Common myeloid progenitor, CD34-positive (primary cell): ENCODE data around the gene ZNF730.
"Not testable (repeated sequence)": the region's sequence is repeated elsewhere in the genome, so short reads cannot be mapped to it uniquely, and the experiment has no call there.

Experiments
- CTCF ChIA-PET: fragments of 350-600 bp; sonication (Branson Sonifier 250); formaldehyde crosslinking; loops from one replicate; lab custom pipeline; 2021; ENCODE audit warnings: antibody characterized with exemption; lab: Charles Lee
- POLR2A ChIA-PET: fragments of 350-600 bp; sonication (Branson Sonifier 250); formaldehyde crosslinking; loops from one replicate; lab custom pipeline; 2021; ENCODE audit warnings: antibody characterized with exemption; lab: Charles Lee
- DNase-seq, 3 donors: peaks; one replicate each; pipeline versions ENCODE4 v3.0.0 to v3.0.0-alpha.2; 2013
- H3K27ac ChIP-seq, 2 experiments: 1 replicate in 1 of 2; 2 replicates in 1 of 2; pipeline ENCODE4 v1.7.0; 2013; ENCODE audit warnings: inconsistent platforms in 2 of 2, low read length in 2 of 2, mild to moderate bottlenecking in 2 of 2, low read depth in 1 of 2, moderate library complexity in 1 of 2; ENCODE audit not compliant: severe bottlenecking in 2 of 2, insufficient read depth in 1 of 2, poor library complexity in 1 of 2
- H3K27me3 ChIP-seq, 5 experiments: replicated peaks in 2 of 5; 1 replicate in 3 of 5; 2 replicates in 2 of 5; pipeline versions ENCODE4 v1.6.1 to v1.7.0; 2013; ENCODE audit warnings: low read length in 4 of 5, mild to moderate bottlenecking in 2 of 5, moderate library complexity in 2 of 5, inconsistent platforms in 1 of 5; ENCODE audit not compliant: insufficient read depth in 5 of 5, control insufficient read depth in 4 of 5
- H3K36me3 ChIP-seq, 4 experiments: 1 replicate in 2 of 4; 2 replicates in 2 of 4; pipeline versions ENCODE4 v1.6.1 to v1.7.0; 2013; ENCODE audit warnings: low read length in 3 of 4, control low read depth in 1 of 4, mild to moderate bottlenecking in 1 of 4; ENCODE audit not compliant: control insufficient read depth in 4 of 4, insufficient read depth in 4 of 4
- H3K4me1 ChIP-seq, 4 experiments: 1 replicate in 3 of 4; 2 replicates in 1 of 4; pipeline versions ENCODE4 v1.6.1 to v1.7.1; 2013; ENCODE audit warnings: low read length in 3 of 4, mild to moderate bottlenecking in 3 of 4, control low read depth in 1 of 4, inconsistent platforms in 1 of 4, moderate library complexity in 1 of 4; ENCODE audit not compliant: control insufficient read depth in 4 of 4, insufficient read depth in 4 of 4; ENCODE audit errors: control extremely low read depth in 1 of 4
- H3K4me3 ChIP-seq, 7 experiments: 1 replicate in 4 of 7; 2 replicates in 3 of 7; pipeline versions ENCODE4 v1.5.1 to v1.7.0; 2013; ENCODE audit warnings: mild to moderate bottlenecking in 7 of 7, low read length in 6 of 7, moderate library complexity in 6 of 7, inconsistent platforms in 2 of 7, low read depth in 2 of 7, control low read depth in 1 of 7; ENCODE audit not compliant: insufficient read depth in 4 of 7, control insufficient read depth in 1 of 7; ENCODE audit errors: extremely low read depth in 1 of 7
- H3K9me3 ChIP-seq, 5 experiments: 1 replicate in 4 of 5; 2 replicates in 1 of 5; pipeline versions ENCODE4 v1.6.1 to v1.7.1; 2013; ENCODE audit warnings: low read length in 4 of 5, mild to moderate bottlenecking in 2 of 5, inconsistent platforms in 1 of 5, low read depth in 1 of 5, moderate library complexity in 1 of 5; ENCODE audit not compliant: control insufficient read depth in 4 of 5, insufficient read depth in 2 of 5; ENCODE audit errors: control extremely low read depth in 1 of 5
- WGBS: methylation state at CpG from one replicate; pipeline ENCODE4 v1.1.5; 2013; ENCODE audit not compliant: insufficient coverage; 5-methylcytosine and 5-hydroxymethylcytosine counted together

ZNF730 gene

DNA sequence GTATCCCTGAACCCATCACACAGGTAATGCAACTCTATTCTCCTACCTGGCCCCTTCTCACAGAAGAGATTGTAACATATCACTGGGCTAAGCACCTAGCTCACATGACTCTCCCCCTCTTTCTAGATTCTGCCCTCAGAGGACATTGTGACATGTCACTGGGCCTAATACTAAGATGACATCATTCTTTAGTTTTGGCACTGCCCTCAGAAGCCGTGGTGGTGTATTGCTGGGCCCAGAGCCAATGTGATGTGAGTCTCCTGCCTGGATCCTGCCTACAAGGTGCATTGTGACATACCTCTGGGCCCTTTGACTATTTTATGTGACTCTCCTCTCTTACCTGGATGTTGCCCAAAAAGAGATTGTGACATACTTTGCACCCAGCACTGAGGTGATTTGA, 21.4 kb upstream of the ZNF730 start:
- DNase-seq, result no peak
- Histone ChIP-seq H3K4me1 (no peaks in the 10 kb centered on the region), H3K4me3 (no peak overlapping the region), H3K27ac (no peak overlapping the region), H3K27me3 (no peaks in the 10 kb centered on the region), H3K36me3 (peaks cover 24 to 73% (median 55%) of the 10 kb centered on the region in 4 experiments), H3K9me3 (peaks cover 0 to 64% (median 41%) of the 10 kb centered on the region in 5 experiments)
- 100% methylated on average over 1 of the region's 1 CpG for WGBS
- ChIA-PET POLR2A (no interaction called here), CTCF (no interaction called here)

DNA sequence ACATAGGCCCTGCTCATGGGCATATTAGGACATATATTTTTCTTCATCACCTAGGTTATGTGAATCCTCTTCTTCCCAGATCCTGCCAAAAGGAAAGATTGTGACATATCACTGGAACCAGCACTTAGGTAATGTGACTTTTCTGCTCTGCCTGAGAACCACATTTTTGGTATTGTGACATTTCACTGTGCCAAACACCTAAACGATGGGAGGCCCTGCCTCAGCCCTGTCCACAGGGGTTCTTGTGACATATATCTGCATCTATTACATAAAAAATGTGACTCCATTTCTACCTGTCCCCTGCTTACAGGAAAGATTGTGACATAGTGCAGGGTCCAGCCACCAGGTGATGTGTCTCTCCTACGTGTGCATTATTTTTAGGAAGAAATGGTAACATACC, 18.5 kb upstream of the ZNF730 start:
- H3K36me3 ChIP-seq, result peaks cover 24 to 84% (median 61%) of the 10 kb centered on the region in 4 experiments
- H3K4me1 ChIP-seq, result no peaks in the 10 kb centered on the region
- no peak overlapping the region for H3K27ac ChIP-seq
- H3K9me3 ChIP-seq, result peaks cover 0 to 53% (median 30%) of the 10 kb centered on the region in 5 experiments
- ChIA-PET CTCF (no interaction called here), POLR2A (no interaction called here)
- WGBS, result 100% methylated on average over 1 of the region's 2 CpGs
- H3K4me3 ChIP-seq, result no peak overlapping the region
- DNase-seq, result no peak
- no peaks in the 10 kb centered on the region for H3K27me3 ChIP-seq

- Histone ChIP-seq H3K36me3 (peaks cover 22 to 77% (median 59%) of the 10 kb centered on the region in 4 experiments), H3K9me3 (peaks cover 0 to 47% (median 24%) of the 10 kb centered on the region in 5 experiments), H3K27ac (no peak overlapping the region), H3K4me3 (no peak overlapping the region), H3K4me1 (no peaks in the 10 kb centered on the region), H3K27me3 (no peaks in the 10 kb centered on the region)
- 100% methylated on average over 1 of the region's 4 CpGs for WGBS
- DNase-seq, result peak in 2 of 3 donors; percentile 9 to 43
- CTCF ChIA-PET, result no interaction called here
- POLR2A ChIA-PET, result no interaction called here
Measured at GRCh38 chr19:23098988-23099387, 17.8 kb upstream of the ZNF730 start.

DNA sequence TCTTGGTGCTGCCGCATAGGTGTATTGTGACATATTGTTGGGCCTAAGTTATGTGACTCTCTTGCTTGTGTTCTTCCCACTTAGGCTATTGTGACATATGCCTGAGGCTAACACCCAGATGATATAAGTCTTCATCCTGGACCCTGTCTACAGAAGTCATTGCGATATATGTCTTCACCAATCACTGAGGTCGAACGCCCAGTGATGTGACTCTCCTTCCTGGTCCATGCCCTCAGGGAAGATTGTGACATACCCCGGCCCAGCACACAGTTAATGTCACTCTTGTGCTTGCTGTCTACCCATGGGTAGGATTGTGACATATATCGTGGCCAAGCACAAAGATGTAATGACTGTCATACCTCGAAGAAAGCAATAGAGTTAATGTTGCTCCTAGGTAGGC, 16.9 kb upstream of the ZNF730 start:
- ChIA-PET POLR2A (no interaction called here), CTCF (no interaction called here)
- no peak for DNase-seq
- Histone ChIP-seq H3K4me1 (no peaks in the 10 kb centered on the region), H3K27ac (no peak overlapping the region), H3K27me3 (no peaks in the 10 kb centered on the region), H3K4me3 (no peak overlapping the region), H3K9me3 (peaks cover 0 to 42% (median 19%) of the 10 kb centered on the region in 5 experiments), H3K36me3 (peaks cover 22 to 75% (median 55%) of the 10 kb centered on the region in 4 experiments)
- WGBS, result 97% methylated on average over 5 of the region's 7 CpGs

DNA sequence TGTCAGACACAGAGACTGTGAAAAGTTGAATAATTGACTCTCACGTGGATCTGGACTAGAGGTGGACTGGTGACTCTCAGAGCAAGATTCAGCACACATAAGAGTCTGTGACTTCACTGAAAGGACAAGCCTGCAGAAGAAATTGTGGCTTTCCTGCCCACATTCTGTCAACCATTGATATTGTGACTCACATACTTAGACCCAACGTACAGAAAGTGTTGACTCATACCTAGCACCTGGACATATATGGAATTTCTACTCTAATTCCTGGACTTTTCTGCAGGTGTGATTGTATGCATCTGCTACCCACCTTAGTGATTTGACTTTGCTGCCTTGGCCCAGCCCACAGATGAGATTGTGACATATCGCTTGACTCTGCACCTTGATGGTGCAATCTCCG, 15.6 kb upstream of the ZNF730 start:
- ChIA-PET CTCF (no interaction called here), POLR2A (no interaction called here)
- Histone ChIP-seq H3K27ac (no peak overlapping the region), H3K27me3 (no peaks in the 10 kb centered on the region), H3K36me3 (peaks cover 16 to 70% (median 42%) of the 10 kb centered on the region in 4 experiments), H3K4me1 (no peaks in the 10 kb centered on the region), H3K9me3 (peaks cover 0 to 30% (median 11%) of the 10 kb centered on the region in 5 experiments), H3K4me3 (no peak overlapping the region)
- WGBS, result 92% methylated on average over 4 of the region's 4 CpGs
- DNase-seq, result no peak

DNA sequence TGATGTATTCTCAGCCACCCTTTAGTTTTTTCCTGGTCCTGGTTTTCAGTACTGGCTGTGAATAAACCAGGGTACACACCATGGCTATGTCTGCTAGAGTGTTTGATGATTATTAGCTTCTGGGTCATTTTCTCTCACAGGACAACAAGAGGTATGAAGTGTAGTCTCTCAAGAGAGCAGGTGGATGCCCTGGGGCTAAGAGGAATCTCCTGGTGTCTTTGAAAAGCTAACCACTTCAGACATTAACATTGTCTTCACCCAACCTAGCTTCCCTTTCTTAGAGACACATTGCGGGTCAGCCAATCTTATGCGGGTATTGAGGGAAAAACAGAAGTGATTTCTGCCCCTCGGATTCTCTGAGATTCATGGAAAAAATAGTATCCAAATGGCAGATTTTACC, 1.6 kb downstream of the ZNF730 start:
- no CpG with 5 or more reads among the region's 3 CpGs for WGBS
- CTCF ChIA-PET, result no interaction called here
- Histone ChIP-seq H3K27me3 (no peaks in the 10 kb centered on the region), H3K27ac (no peak overlapping the region), H3K4me3 (no peak overlapping the region), H3K4me1 (peaks cover 3 to 14% (median 6%) of the 10 kb centered on the region in 4 experiments), H3K36me3 (peaks cover 0 to 5% (median 2%) of the 10 kb centered on the region in 4 experiments), H3K9me3 (peaks cover 0 to 8% (median 5%) of the 10 kb centered on the region in 5 experiments)
- POLR2A ChIA-PET, result no interaction called here
- DNase-seq, result peak in 2 of 3 donors; percentile 9 to 17

GRCh38 chr19:23134211-23134610, 17.4 kb downstream of the ZNF730 start:
- POLR2A ChIA-PET, H3K27me3 ChIP-seq, CTCF ChIA-PET, H3K4me1 ChIP-seq, H3K4me3 ChIP-seq, H3K27ac ChIP-seq, DNase-seq: not testable (repeated sequence)
- WGBS, result no CpG with 5 or more reads among the region's 24 CpGs
- Histone ChIP-seq H3K36me3 (peaks cover 0 to 16% (median 7%) of the 10 kb centered on the region in 4 experiments), H3K9me3 (peaks cover 0 to 16% (median 7%) of the 10 kb centered on the region in 5 experiments)
